Neural progenitor cell (in vitro differentiated cells): Measurements from ENCODE around the gene FBRS.
A peak's percentile ranks its signal among the peaks of the same experiment; 100 is the strongest.

Source experiments
- CTCF ChIP-seq: fragments of 200-600 bp; sonication (generic); IDR thresholded peaks from 2 replicates; pipeline ENCODE4 v1.5.1; 2017; ENCODE audit warnings: antibody characterized with exemption, mild to moderate bottlenecking
- EZH2 ChIP-seq: fragments of 200-600 bp; sonication (generic); IDR thresholded peaks from 2 replicates; pipeline ENCODE4 v1.6.1; 2017; ENCODE audit warnings: antibody characterized with exemption, mild to moderate bottlenecking, moderate library complexity
- EZH2phosphoT487 ChIP-seq: fragments of 200-600 bp; sonication (generic); IDR thresholded peaks from 2 replicates; pipeline ENCODE4 v1.6.1; 2017; ENCODE audit warnings: antibody characterized with exemption

- peak; percentile 34 for TF ChIP-seq CTCF
- TF ChIP-seq EZH2, result no peak
- TF ChIP-seq EZH2phosphoT487, result no peak
These were observed 688 bp downstream of the FBRS start for GRCh38 chr16:30658731-30659506.
